NCI-H2107 treated with DMSO at 0.1 percent for 48 hours (cell line): ENCODE results near the gene ETFB.

ENCODE experiments used
- DNase-seq: peaks from one replicate; lab custom pipeline; 2025; ENCODE audit not compliant: unreplicated experiment; lab: John Stamatoyannopoulos, UW

ETFB gene

DNA sequence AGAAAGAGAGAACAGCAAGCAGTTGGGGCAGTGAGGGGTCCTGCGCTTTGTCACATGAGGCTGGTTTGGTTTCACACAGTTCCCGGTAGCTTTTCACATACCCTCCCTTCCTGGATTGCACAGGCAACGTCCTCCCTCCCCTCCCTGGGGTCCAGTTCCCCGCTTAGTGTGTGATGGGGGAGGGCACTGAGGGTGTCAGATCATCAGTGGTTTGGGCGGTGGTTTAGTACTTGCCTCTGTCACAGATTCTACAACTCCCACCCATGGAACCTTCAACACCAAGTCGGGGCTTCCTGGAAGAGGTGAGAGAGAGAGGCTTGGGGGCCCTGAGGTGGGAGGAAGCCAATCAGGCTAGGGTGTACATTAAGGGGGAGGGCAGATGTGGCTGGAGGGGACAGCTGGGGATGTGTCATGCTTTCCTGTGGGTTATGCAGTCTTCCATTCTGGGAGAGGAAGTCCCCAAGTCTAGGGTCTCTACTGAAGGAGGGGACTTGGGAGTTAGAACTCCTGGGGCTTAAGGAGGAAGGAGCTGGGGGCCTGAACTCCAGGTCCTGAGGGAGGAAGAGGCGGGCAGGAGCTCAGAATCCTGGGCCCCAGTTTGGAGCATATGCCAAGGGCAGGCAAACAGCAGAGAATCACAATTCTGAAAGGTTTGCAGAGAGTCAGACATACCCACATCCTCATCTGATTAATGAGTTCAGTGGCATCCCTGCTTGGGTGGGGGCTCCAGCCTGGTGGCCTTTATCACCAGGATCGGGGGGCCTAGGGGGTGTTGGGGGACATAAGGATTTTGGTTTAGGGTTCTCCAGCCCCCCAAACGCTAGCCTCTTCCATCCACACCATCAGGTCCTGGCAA is 6.7 kb upstream of the ETFB start, which contains the start of gene NKG7:
TSS of gene NKG7 (minus strand) at position 6 of the 856 bp plus-strand sequence. CDS start 119 bp downstream, outside the sequence.
- DNase-seq = no peak

DNA sequence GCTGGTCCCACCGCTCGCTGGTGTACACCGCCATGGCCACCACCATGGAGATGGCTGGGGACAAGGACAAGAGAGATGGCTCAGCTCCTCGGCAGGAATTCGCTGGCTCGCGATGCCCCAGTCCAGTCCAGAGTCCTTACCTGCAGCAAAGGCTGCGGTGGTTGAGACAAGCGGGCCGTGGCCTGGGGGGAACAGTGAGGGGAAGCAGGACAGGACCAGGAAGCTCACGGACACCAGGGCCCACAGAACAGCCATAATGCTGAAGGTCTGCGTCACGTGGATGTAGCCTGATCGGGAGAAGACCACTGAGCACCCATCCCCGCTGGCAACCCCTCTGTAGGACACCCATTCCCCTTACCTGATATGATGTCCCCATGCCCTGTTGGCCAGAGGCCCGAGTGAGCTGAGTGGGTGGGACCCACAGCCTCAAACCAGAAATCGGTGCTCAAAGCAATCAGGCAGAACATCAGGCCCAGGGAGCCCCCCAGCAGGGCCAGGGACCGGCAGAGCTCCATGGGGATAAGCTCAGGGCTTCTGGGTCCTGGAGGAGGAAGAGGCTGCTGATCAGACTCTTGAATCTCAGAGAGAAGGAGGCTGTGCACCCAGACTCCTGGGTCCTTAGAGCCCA is 5.9 kb upstream of the ETFB start:
- no peak for DNase-seq

DNA sequence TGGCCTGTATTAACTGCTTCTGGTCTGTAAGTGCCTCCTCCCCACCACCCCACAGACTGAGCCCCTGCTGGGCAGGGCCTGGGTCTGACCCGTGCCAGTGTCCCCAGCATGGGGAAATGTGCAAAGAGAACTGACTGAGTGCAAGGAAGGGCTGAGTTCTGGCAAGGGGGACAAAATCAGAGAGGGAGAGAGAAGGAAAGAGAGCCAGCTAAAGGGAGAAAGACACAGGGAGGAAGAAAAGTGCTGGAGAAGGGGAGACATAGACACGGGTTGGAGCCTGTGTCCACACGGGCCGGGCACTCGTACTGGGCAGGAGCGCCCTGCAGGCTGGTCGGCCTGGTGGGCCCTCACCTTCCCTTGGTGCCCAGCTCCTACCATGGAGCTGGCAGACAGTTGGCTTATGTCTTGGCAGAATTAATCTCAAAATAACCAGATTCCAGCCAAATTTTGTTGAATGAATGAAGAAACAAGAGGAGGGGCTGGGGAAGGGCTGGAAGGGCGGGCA is 5.0 kb upstream of the ETFB start:
- no peak for DNase-seq

DNA sequence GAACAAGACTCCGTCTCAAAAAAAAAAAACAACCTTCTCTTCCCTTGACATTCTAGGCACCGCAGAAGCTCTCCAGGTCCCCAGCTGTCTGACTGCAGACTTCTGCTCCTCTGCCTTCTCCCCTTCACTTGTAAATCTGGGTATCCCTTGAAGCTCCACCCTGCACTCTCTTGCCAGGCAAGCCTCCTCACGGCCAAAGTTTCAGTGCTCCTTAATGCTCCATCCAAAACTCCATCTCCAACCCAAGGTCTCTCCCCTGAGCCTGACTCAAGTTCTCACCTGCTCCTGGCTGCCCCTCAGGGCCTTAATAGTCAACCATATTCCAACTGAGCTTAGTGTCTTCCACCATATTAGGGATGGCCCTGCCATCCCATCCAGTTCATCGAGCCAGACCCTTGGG is 4.0 kb upstream of the ETFB start:
- DNase-seq = no peak

DNA sequence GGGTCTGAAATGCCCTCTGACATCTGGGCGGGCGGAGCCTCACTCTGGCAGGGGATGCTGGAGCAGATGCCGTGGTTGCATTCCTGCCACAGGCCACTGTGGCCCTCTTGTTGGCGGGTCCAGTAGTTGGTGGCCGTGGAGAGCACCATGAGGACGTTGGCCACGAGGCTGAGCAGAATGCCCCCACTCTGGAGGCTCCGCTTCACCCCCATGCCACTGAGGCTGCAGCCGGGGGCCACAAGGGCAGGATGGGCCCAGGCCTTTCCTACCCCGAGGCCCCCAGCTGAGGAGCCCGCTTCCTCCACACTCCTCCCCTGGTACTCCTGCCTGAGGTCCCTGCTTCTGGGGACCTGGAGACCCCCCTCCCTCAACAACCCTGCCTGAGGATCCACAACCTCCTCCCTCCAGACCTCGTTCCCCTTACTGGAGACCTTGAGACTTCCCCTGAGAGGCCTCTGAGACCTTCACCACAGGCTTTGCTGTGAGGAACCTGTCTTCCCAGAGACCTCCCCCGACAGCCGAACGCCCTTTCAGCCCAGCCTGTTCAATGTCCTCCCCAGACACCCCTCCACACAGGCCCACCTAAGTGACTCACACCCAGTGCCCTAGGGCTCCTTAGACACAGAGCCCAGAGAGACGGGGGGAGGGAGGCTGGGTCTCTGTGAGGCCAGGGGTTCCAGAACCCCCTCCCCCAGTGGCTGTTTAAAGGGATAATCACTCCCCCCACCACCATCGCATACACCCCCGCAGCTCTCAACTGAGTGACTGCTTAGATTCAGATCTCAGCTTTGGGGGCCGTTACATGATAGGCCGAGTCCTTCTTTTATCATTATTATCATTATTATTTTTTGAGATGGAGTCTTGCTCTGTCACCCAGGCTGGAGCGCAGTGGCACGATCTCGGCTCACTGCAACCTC is 2.4 kb upstream of the ETFB start, which contains the start of gene CLDND2:
TSS of gene CLDND2 (minus strand) at position 638 of the 917 bp plus-strand sequence. CDS start at position 212, 426 bp downstream.
- no peak for DNase-seq

DNA sequence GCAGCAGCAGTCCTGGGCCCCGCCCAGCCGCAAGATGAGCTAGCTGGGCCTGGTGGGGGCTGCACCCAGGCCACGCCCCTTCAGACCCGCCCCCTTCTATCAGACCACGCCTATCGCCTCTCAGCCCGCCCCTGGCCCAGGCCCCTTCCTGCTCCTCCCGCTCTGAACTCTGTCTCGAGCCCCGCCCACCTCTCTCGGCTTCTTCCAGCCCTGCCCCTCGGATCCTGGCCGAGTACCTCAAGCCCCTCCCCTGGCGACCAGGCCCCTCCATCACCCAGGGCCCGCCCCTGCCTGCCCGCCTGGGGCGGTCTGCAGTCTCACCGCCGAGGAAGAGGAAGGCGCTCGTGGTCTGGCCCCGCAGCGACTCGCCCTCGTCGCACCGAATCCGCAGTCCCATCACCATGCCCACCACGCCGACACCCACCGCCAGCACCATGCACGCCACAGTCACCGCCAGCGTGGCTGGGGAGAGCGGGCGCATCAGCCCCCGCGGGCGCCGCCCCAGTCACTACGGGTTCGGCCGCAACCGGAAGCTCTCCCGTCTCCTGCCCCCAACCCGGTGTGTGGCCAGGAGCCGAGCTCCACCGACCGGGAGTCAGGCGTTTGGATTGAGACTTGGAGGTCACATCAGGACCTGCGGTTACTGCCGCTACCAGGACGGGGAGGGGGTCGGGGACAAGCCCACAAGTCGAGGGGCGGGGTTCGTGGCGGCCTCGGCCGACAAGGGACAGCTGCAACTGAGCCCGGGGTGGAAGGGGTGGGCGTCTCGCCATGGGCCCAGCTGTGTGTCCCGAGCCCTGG is 1.6 kb upstream of the ETFB start:
- peak; percentile 92 for DNase-seq

DNA sequence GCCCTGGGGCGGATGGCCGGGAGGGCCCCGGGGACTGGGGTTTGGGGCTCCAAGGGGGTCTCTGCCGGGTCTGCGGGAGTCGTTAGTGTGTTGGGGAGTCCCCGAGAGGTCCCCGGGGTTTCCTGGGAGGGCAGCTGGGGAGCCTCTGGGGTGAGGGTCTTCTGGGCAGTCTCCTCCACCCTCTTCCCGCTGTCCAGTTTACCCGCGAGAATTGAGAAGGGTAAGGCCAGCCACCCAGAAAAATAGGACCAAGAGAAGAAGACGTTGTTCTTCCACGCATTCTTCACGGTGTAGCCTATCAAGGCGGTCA is 1.0 kb upstream of the ETFB start:
- DNase-seq = no peak

DNA sequence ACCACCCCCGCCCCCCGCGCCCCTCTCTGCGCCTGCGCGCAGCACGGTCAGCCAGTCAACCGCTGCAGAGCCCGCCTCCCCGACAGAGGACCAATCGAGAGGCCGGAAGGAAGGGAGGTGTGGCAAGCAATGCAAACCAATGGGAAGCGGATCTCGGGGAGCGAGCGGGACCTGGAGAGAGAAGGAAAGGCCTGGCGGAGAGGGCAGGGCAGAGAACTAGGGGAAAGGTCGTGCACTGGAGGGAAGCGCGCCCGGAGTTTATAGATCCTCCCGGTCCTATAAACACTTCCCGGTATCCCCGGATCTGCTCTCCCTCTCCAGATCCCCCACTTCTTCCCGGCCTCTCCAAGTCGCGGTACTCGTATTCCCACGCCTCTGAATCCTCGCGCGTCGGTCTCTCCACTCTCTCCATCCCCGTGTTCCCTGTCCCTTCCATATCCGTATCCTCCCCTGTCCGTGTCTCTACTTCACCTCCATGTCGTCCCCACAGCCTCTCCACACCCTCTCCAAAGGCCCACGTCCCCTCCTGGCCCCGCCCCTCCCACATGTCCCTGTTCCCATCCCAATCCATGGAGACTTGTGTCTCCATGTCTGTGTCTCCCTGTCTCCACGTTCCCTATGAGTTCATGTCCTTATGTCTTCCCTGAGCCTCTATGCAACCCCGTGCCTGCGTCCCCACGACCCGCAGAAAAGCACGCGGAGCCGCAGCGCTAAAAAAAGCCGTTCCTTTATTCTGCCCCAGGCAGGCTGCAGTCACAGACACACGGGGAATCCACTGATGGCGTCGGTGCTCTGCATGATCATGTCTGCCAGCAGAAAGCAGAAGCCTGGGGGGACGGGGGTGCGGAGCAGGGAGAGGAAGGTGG is 434 bp upstream of the ETFB start:
- DNase-seq = peak; percentile 85

DNA sequence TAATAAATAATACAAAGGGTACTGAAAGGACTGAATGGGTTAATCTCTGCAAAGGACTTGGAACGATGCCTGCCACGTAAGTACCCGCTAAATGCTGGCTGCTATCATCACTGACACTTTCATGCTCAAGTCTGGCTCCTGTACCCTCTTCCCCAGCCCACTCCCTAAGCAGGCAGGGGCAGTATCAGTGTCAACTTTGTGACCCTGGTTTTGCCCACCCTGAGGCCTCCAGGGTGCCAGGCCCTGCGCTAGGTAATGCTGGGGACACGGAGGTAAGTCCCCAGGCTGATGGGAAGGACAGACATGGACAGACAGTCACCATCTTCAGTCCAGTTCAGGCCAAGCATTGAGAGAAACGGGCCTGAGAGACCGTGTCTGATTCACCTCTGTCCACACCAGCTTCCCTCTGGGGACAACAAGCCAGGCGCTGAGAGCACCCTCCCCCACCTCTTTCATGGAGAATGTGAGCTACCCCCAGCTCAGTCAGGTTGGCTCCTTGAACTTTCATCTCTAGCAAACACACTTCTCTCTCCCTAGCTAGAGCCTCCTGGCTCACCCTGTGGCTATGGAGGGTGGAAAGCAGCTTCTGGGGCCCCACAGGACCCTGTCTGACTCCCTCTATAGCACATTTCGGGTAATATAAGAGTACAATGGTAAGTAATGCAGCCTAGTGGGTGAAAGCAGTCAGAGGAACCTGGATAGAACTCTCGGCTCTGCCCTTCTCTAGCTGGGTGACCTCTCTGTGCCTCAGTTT is 800 bp downstream of the ETFB start:
- DNase-seq = peak; percentile 22

DNA sequence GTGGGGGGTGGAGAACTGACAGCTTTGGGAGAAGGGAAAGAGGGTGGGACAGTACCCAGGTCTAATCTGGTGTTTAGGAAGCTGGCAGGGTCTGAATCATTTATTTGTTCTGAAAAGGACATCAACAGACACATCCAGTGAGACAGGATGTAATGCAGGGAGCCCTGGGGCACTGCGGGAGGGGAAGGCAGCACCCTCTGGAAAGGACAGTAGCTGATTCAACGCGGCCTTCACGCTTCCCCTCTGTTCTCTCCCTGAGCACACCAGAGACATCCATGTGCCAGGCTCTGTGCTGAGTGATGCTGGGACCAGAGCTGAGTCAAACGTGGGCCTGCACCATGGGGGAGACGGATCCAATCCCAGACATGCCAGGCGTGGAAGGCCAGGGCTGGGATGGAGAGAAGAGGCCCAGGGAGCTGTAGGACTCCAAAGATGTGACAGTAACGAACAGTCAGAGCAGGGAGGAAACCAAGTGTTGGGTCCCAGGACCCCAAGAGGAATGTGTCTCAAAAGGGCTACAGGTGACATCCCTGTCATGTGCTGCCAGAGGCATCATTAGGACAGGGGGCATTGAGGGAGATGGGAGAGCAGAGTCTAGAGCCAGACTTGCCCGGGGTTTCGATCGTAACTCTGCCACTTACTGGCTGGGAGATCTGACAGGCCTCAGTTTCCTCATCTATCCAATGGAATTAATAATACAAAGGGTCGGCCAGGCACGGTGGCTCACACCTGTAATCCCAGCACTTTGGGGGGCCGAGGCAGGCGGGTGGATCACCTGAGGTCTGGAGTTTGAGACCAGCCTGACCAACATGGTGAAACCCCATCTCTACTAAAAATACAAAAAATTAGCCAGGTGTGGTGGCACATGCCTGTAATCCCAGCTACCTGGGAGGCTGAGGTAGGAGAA is 1.7 kb downstream of the ETFB start:
- no peak for DNase-seq

DNA sequence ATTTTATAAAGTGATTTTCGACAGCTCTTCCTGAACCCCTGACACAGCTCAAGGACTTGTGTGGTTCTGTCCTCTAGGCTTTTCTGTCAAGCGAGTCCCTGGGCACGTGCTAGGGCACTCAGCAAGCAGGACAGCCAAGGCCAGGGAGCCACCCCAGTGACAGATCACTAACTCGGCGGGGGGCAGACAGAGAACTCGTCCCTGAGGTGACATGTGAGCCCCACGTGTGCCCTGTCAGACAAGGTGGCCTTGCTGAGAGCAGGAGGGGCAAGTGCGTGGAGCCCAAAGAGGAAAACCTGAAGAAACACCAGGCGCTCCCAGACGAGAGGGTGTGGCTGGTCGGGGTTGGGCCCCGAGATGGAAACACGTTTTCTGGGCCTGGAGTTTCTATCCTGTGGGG is 4.9 kb downstream of the ETFB start:
- DNase-seq = no peak

DNA sequence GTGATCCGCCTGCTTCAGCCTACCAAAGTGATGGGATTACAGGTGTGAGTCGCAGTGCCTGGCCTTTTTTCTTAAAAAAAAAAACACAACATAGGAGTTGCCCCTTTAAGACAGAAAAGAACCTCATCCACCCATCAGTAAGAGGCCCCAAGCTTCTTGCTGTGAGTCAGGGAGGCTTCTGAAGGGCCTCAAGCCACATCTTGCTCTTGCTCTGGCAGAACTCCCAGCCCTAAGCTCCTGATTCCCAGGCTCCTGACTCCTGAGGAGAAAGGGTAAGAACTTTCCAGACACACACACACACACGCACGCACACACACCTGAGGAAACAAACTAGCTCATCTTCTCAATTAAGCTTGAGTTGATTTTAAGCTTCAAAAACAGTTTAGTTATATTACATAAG is 6.9 kb downstream of the ETFB start:
- no peak for DNase-seq

DNA sequence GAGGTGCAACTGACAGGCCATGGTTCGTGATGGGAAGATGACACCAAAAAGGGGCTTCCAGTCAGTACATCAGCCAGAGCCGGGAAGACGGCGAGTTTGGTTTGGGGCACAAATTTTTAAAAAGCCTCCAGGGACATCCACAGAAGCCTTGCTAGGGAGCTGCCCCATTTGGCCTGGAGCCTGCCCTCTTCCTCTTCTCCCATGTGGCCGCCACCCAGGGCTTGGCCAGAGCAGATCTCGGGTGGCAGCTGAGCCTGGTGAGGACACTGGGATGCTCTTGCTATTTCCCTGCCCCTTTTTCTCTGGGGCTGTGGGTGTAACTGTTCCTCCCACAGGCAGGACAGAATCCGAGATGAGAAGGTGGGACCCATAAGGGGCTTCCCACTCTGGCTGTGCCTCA is 8.2 kb downstream of the ETFB start:
- DNase-seq = no peak

DNA sequence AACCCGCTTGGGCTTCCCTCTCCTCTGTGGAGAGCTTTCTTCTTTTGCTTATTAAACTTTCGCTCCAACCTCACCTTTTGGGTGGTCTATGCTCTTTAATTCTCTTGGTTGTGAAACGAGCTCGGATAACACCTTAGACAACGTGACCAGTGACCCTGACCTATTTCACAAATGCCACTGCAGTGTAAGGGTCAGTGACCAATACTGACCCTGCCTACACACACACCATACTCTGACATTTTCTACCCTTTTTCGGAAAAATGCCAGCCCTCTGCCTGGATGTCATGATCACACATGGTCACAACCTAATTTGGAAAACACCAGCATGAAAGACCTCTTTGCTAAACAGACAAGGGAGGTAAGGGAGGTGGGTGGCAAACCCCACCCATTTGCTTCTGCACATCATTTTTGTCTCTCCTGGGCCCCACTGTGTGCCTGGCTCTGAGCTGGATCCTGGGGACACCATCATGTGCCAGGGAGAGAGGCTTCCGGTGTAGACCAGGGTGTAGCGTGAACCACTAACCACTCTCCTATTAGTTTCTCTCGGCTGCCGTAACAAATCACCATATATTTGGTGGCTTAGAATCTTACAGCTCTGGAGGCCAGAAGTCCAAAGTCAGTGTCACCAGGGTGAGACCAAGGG is 9.9 kb downstream of the ETFB start:
- no peak for DNase-seq

DNA sequence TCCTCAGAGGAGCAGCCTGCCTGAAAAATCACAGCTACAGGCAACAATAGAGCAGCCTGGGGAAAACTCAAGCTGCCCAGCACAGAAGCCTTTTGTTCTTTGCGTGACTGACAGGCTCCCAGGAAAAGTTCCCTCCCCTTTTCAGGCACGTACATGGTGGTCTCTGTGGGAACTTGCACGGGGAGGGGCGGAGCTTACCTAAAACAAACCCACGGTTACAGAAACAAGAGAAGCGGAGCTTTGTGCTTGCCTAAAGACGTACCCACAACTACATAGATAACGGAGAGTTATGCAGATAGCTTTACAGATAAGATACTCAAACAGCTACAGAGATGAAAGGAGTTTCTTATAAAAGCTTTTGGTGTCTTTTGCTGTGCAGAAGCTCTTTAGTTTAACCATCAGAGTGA is 11.4 kb downstream of the ETFB start:
- no peak for DNase-seq

DNA sequence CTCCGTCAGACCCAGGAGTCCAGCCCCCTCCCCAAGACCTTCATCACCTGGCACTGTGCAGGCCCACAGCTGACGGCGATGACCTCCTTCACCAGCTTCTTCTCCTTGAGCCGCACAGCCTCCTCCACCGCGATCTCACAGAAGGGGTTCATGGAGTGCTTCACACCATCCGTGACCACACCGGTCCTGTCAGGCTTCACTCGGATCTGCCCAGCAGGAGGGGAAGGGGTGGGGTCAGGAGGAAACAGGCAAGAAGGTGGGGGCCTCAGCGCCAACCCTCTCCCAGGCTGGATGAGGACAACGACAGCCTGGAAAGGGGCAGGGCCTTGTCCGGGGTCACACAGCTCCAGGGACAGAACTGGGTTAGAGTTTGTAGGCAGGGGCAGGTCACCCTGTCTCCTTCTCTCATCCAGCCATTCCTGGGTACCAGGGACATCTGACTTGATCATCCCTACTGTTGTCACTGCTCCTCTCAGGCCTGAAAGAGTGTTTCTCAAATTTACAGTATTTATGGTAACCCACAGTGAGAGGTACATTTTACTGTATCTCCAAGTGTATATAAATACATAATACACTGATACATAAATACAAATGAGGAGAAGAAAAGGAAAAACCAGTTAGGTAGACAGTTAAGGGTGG is 12.0 kb downstream of the ETFB start:
- DNase-seq = no peak
